Measurements from ENCODE around the gene LRP1B.

DNA sequence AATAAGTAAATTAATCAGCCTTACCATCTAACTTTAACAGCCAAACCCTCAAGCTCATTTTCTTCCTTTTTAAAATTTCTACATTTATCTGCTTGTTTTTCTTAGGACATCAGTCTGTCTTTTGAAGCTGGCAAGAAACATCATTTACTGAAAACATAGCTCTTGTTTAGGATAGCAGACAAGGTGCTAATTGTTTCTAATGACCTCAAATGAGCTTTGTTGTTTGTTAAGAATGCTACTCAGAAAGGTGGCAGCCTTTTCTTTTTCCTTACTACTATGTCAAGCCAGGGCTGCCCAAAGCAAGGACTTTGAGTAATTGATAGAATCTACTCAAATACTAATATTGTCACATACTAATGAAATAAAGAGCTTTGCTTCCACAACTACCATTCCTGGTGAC lies 171.8 kb downstream of the LRP1B start:
- TF ChIP-seq, protein P1, sequence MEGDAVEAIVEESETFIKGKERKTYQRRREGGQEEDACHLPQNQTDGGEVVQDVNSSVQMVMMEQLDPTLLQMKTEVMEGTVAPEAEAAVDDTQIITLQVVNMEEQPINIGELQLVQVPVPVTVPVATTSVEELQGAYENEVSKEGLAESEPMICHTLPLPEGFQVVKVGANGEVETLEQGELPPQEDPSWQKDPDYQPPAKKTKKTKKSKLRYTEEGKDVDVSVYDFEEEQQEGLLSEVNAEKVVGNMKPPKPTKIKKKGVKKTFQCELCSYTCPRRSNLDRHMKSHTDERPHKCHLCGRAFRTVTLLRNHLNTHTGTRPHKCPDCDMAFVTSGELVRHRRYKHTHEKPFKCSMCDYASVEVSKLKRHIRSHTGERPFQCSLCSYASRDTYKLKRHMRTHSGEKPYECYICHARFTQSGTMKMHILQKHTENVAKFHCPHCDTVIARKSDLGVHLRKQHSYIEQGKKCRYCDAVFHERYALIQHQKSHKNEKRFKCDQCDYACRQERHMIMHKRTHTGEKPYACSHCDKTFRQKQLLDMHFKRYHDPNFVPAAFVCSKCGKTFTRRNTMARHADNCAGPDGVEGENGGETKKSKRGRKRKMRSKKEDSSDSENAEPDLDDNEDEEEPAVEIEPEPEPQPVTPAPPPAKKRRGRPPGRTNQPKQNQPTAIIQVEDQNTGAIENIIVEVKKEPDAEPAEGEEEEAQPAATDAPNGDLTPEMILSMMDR (IDR thresholded peaks at IDR 0.05; ENCODE audit: low read length), result no peak
- TF ChIP-seq EZH2 (optimal IDR thresholded peaks at IDR 0.05; ENCODE audit: low read depth, low read length), result no peak
